ENCODE measurements around the gene ATP2B2.

GRCh38 chr3:10357592-10358308 lies 147.6 kb downstream of the ATP2B2 start:
- TF ChIP-seq CTCF (IDR thresholded peaks at IDR 0.05), result no peak
- no peak for TF ChIP-seq EZH2 (IDR thresholded peaks at IDR 0.05)
